HK-2 (cell line): ENCODE measurements around the gene PRDM4.

Source experiments
- DNase-seq: peaks from one replicate; pipeline ENCODE4 v3.0.0-alpha.2; 2018; ENCODE audit not compliant: unreplicated experiment

The PRDM4 gene, protein sequence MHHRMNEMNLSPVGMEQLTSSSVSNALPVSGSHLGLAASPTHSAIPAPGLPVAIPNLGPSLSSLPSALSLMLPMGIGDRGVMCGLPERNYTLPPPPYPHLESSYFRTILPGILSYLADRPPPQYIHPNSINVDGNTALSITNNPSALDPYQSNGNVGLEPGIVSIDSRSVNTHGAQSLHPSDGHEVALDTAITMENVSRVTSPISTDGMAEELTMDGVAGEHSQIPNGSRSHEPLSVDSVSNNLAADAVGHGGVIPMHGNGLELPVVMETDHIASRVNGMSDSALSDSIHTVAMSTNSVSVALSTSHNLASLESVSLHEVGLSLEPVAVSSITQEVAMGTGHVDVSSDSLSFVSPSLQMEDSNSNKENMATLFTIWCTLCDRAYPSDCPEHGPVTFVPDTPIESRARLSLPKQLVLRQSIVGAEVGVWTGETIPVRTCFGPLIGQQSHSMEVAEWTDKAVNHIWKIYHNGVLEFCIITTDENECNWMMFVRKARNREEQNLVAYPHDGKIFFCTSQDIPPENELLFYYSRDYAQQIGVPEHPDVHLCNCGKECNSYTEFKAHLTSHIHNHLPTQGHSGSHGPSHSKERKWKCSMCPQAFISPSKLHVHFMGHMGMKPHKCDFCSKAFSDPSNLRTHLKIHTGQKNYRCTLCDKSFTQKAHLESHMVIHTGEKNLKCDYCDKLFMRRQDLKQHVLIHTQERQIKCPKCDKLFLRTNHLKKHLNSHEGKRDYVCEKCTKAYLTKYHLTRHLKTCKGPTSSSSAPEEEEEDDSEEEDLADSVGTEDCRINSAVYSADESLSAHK

DNA sequence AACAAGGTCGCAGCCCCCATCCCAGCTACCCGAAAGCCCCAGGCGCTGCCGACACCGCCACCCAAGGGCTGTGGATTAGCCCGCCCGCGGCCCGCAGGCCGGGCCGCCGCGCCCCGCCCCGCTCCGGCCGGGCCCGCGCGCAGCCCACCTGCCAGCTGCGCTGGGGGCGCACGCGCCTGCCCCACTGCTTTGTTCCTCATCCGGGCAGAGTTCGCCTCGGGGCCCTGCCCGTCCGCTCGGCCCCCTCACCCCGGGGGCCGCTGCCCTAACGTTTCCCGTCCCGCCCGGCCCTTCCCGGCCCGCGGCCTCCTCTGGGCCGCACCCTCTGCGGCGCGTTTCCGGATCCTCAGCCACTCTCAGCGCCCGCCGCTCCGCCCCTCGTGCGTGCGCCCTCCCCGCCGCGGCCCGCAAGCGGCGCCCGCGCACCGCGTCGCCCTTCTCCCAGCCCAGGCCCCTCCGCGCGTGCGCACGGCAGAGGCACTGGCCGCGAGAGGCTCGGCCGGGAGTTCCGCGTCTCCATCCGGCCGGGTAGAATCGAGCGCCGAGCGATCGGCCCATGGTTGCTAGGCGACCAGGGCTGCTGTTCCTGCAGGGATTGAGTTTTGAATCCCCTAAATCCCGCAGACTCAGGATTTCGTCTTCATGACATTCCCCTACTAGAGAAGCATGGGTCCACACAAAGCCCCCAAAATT is at the start of gene PRDM4:
PRDM4 (minus strand) TSS at position 329 of the 693 bp plus-strand sequence. CDS start 622 bp downstream, outside the sequence.
- DNase-seq: peak; percentile 91

DNA sequence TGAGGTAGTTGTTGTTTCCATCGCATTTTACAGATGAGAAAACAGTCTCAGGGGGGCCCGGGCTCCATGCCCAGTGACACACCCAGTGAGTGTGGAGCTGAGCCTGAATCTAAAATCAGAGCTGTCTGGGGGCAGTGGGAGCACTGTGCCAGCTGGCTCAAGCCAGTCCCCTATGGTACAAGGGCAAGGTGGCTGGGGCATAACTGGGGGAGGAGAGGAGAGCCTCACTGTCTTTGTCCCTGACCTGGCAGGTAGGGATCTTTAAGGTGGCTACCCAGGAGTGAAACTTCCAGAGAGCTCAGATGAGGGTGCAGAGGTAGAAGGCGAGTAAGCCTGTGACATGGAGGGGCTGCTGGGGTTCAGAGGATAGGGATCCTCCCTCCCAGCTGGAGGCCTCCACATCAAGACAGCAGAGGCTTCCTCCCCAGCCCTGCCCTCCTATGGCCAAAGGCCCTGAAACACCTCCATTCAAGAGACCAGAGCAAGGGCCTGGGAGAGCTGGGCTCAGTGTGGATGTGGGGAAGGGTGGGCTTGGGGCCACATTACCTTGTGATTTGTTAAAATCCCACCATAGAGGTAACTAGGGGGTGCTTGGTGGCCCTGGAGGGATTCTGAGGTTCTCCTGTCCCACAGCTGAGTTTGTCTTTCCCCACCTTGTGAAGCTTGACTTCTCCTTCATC is 46.7 kb upstream of the PRDM4 start:
- DNase-seq: no peak

DNA sequence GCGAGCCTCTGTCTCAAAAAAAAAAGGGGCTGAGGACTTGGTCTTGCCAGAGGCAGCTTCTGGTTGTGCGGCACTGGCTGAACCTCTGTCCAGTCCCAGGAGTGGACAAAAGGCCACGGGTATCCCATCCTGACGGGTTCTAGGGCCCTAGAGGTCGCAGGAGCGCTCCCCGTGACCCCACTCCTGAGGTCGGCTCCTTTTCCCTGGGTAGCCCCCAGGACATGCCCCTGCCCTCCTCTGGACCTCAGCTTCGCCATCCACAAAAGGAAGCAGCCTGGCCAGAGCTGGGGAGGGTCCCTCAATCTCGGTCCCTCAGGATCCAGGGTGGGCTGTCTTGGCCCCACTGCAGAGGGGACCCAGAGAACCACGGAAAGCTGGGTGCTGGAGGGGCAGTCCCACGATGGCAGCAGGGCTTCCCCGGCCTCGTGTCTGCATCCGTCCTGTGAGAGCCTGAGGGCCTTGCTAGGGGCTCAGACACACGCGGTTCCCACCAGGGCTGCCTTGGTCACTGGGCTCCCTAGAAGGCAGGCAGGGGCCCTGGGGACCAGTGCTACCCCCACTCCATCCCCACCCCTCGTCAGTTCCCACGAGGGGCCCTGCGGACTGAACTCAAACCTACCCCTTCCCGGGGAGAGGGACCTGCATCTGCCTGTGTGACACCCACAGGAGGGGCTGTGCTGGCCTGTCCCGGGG is 44.7 kb upstream of the PRDM4 start:
- DNase-seq: no peak

DNA sequence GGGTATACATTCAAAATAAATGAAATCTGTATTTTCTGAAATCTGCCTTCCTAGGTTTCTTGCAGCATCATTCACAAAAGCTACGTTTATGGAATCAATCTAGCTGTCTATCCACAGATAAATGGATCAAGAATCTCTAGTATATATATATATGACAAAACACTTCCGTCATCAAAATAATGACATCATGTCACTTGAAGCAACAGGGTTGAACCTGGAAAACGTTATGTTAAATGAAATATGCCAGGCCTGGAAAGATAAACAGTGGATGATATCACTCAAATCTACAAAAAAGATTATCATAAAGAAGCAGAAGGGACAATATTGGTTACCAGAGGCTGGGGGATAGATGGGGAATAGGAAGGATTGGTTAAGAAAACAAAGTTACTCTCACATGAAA is 42.2 kb upstream of the PRDM4 start:
- no peak for DNase-seq

DNA sequence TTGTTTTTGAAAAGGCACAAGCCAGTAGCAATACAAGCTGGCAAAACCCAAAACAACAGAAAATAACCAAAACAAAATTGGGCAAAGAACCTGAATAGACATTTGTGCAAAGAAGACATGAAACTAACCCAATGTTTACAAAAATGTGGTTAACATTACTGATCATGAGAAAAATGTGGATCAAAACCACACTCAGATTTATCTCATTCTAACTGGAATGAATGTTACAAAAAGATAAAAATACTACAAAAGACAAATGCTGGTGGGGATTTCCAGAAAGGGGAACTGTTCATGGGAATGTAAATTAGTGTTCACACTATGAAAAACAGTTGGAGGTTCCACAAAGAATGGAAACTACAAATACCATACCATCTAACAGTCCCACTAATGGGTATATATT is 40.2 kb upstream of the PRDM4 start:
- DNase-seq: no peak

DNA sequence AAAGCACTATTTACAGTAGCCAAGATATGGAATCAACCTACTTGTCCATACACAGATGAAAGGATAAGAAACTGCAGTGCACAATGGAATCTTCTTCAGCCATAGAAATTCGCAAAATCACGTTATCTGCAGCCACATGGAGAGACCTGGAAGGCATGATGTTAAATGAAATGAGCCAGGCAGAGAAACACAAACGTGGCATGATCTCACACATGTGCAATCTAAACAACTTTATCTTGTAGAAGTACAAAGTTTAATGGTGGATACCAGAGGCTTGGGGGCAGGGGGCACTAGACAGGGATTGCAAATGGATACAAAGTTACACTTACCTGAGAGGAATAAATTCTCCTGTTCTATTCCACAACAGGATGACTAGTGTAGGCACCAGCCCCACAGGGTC is 37.6 kb upstream of the PRDM4 start:
- no peak for DNase-seq

DNA sequence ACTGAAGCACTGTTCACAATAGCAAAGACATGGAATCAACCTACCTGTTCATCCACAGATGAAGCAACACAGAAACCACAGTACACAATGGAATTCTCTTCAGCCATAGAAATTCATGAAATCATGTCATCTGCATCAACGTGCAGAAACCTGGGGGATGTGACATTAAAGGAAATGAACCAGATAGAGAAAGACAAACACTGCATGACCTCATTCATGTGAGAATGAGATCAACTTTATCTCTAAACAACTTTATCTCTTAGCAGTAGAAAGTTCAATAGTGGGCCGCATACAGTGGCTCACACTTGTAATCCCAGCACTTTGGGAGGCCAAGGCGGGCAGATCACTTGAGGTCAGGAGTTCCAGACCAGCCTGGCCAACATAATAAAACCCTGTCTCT is 33.5 kb upstream of the PRDM4 start:
- no peak for DNase-seq

DNA sequence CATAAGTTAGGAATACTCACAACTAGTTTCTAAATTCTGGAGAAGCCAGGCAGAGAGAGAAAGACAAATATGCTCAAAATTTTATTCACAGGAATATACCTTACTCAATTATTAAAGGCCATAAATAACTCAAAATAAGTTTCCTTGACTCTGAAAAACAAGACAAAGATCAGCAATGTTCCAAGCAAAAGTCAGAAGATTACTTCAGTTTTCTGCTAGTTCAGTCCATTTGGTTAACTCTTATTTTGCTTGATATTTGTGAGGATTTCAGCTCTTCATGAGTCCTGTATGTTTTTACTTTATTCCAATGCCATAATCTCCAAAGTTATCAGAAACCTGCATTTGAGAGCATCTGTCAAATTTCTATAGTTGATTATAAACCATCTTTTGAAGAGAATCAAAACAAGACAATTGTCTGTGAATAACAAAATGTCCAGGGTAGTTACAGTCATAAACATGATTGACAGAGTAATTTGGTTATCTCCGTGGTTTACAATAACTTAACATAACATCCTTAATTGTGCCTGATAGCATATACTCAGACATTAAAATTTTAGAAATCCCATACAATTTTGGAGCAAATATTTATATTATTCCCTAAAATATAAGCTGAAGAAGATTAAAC is 30.6 kb upstream of the PRDM4 start:
- no peak for DNase-seq

DNA sequence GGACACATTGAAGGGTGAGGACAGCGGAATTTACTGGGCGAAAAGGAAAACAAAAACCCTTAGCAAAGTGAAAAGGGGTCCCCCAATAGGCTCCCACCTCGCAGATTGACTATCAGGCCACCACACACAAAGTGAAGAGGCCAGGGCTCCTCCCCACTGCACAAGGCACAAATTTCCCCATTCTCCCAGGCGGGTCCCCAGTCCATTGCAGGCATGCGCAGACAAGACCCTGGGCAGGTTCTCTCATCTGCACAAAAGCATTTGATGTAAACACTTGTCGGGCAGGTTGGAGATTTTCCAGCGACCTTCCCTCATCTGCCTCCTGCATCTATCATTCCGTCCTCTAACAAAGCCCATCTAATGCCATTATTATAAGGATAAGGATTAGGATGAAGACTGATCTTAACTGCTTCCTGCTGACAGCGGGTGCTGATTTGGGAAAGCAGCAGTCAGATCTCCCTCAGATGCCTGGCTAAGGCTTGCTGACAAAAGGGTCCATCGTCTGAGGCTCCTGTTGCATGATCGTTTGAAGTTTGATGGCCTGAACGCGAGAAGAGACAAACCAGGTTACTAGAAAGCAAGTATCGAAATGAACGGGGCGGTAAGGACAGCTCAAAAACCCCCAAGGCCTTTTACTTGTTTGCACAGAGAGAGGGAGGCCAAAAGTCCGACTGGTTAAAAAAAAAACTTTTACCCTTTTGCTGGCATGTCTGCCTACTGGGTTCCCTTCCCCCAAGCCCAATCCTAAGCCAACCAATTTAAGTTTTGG is 27.9 kb upstream of the PRDM4 start:
- no peak for DNase-seq

DNA sequence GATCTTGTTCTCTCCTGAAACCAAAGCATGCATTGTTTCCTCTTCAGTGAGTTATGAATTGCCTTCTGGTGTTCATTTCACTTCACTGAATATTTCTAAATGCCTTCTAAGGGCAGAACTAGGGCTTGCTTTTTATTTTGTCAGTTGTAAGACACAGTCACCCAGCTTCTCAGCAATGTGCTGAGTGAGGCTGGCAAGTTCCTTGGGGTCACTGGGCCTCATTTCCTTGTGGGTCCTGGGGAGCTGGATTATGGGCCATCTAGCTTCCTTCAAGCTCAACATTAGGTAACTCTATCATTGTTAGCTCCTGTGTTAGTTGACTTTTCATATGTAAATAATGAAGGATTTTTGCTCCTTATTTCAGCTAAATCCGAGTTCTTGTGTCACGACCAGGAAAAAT is 27.3 kb upstream of the PRDM4 start:
- DNase-seq: no peak

DNA sequence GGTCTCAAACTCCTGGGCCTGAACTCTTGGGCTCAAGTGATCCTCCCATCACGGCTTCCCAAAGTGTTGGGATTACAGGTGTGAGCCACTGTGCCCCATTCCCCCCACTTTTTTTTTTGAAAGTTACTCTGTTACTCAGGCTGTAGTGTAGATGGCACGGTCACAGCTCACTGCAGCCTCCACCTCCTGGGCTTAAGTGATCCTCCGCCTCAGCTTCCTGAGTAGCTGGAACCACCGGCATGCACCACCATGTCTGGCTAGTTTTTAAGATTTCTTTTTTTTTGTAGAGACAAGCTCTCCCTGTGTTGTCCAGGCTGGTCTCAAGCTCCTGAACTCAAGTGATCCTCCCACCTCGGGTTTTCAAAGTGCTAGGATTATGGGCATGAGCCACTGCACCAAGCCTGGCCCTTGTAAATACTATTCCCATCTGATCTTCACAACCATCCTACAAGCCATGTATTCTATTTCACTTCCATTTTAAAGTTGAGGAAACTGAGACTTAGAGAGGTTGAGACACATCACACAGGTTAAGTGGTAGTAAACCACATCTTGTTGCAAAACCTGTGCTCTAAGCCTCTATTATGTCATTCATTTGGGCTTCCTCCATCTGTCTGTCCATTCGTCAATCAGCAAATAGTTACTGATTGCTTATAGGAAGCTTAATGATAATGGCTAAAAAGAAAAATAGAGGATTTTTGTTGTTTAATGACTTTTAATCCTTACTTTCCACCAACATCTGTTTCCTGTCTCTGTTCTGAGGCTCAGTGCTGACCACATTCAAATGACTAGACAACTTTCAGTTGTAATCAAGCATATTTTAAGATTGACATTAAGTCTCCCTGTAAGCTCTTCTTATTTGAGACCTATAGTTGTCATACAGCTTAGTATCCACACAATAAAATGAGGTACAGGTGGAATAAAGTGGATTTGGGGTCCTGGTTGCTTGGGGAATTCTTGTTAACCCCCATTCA is 22.8 kb upstream of the PRDM4 start:
- DNase-seq: no peak

DNA sequence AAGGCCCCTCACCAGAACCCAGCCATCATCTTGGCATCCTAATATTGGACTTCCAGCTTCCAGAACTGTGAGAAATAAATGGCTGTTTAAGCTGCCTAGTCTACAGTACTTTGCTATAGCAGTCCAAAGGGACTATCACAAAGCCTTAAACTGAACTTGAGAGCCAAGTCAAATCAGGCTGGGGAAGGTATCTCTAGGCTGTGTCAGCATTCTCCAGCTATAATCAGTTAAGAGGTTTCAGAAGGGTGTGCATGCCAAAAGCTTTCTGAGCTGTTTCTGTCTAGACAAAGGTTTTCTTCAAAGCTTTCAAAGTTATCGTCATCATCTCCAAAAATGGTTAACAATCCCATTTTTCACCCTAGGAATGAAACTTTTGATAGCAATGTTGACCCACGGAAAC is 21.1 kb upstream of the PRDM4 start:
- no peak for DNase-seq

DNA sequence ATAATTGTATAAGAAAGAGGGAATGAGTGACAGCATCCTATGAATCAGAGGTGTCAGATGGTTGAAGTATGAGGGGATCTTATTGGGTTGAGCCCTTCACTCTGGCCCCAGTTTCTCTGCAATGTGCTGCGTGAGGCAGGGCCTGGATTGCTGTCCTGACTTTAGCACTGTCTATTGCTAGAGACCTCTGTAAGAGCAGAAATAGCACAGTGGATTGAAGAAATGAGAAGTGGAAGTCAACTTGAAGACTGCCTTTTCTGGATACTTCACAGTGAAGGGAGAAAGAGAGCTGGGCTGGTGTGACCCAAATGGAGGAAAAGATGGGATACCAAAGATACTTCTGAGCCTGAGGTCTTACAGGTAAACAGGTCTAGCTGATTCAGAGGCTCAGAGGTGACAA is 19.4 kb upstream of the PRDM4 start:
- no peak for DNase-seq

DNA sequence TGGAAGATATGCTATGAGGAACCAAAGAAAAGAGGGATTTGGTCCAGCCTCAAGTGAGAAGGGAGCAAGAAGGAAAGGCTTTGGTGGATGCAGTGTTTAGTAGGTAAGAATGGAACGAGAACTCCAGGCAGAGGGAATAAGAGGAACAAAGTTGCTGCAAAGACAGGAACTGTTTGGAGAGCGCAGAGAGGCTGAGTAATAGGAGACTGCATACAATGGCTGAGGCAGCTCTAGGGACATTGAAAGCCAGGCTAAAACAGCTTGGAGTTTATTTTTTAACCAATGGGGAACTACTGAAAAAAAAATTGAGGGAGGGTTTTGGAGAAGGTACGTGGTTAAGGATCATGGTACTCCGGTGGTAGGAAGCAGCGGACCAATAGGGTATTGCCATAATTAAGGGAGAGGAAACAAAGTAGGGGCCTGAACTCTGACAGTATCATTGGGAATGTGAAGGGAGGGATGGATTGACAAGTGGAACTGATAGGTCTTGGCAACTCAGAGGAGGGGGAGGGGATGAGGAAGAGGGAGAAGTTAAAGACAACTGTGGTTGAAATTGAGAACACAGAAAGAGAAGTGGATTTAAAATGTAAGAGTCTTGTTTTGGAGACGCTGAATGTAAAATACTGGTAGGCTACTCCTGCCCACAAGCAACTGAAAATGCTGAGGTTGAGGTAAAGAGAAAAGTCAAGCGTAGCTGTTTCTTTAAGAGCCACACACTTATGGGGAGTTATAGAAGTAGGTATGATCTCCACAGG is 18.3 kb upstream of the PRDM4 start:
- no peak for DNase-seq

DNA sequence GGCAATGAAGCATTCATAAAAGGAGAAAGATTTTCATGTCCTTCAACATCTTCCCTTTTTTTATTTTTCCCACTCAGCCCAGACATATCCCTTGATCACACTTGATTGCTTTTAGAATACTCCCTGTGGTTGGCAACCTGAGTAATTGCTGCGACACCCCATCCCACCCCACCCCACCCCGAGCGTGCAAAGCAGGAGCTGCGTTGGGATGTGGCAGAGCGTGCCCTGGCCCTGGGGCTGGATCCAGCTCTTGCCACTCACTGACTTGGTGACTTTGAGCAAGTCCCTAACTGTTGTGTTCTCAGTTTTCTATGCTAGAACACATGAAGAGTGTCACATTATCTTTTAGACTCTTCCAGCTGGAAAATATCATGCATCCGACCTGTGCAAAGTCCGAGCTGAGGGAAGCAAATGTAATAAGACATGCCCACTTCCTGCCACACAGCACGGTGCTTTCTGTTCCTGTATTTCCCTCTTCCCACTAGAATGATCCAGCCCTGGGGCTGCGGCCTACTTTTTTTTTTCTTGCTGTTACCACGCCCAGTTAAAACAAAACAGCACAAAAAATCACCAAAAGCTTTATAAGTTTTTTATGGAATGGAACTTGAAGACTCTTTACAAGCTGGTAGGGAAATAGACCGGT is 17.6 kb upstream of the PRDM4 start:
- no peak for DNase-seq

DNA sequence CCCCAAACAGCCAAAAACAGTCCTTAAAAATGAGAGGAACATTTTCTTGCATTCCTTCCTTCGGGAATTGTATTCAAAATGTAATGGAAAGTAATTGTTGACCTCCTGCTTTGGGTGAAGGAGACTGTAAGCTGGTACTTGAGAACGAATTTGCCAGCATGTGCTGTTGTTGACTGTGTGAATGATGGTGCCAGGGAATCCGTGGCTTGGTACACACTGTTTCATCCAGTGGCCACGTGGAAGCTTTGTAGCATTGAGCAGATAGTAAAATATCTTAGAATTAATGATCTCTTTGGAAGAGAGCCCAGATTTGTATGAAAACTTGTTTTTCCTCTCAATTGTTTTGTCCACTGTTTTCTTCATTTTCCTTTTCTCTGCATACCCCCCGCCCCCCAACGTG is 15.2 kb upstream of the PRDM4 start:
- no peak for DNase-seq

DNA sequence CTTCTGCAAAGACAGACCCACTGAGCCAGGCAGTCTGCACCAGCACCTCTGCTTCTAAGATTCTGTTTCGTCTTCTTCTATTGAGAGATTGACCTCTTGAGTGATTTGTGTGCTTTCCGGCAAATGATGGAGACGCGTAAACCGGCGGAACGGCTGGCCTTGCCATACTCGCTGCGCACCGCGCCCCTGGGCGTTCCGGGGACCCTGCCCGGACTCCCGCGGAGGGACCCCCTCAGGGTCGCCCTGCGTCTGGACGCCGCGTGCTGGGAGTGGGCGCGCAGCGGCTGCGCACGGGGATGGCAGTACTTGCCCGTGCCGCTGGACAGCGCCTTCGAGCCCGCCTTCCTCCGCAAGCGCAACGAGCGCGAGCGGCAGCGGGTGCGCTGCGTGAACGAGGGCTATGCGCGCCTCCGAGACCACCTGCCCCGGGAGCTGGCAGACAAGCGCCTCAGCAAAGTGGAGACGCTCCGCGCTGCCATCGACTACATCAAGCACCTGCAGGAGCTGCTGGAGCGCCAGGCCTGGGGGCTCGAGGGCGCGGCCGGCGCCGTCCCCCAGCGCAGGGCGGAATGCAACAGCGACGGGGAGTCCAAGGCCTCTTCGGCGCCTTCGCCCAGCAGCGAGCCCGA is 14.3 kb upstream of the PRDM4 start:
- no peak for DNase-seq
